HG03558 (cell line): ENCODE measurements around the gene RSL1D1.
"Not testable (repeated sequence)": the region's sequence is repeated elsewhere in the genome, so short reads cannot be mapped to it uniquely, and the experiment has no call there.

Experiments
- ATAC-seq: cut with Tn5 transposase; IDR thresholded peaks from one replicate; pipeline ENCODE4 v1.9.1; 2021; ENCODE audit warnings: moderate number of reproducible peaks; ENCODE audit not compliant: unreplicated experiment; ENCODE audit errors: extremely low read depth

The RSL1D1 gene

GRCh38 chr16:11848842-11849241, 2.5 kb downstream of the RSL1D1 start:
- ATAC-seq = no peak

GRCh38 chr16:11844499-11844898, 6.8 kb downstream of the RSL1D1 start:
- ATAC-seq = no peak

GRCh38 chr16:11843861-11844260, 7.5 kb downstream of the RSL1D1 start:
- no peak for ATAC-seq

- ATAC-seq = no peak
Observed at GRCh38 chr16:11843206-11843605, 8.1 kb downstream of the RSL1D1 start.

GRCh38 chr16:11841026-11841425, 10.3 kb downstream of the RSL1D1 start:
- ATAC-seq = no peak

GRCh38 chr16:11836650-11837244, 14.6 kb downstream of the RSL1D1 start:
- no peak for ATAC-seq

- ATAC-seq = no peak
Observed at GRCh38 chr16:11835891-11836649, 15.3 kb downstream of the RSL1D1 start.

GRCh38 chr16:11835309-11835708, 16.0 kb downstream of the RSL1D1 start:
- ATAC-seq = no peak

GRCh38 chr16:11833951-11834695, 17.2 kb downstream of the RSL1D1 start:
- ATAC-seq = no peak

GRCh38 chr16:11828696-11829095, 22.6 kb downstream of the RSL1D1 start:
- ATAC-seq = no peak

- not testable (repeated sequence) for ATAC-seq
Observed at GRCh38 chr16:11825520-11826165, 25.7 kb downstream of the RSL1D1 start.

- no peak for ATAC-seq
Observed at GRCh38 chr16:11824362-11824761, 27.0 kb downstream of the RSL1D1 start.

- ATAC-seq = not testable (repeated sequence)
Observed at GRCh38 chr16:11823645-11824044, 27.7 kb downstream of the RSL1D1 start.

- no peak for ATAC-seq
Observed at GRCh38 chr16:11819798-11820197, 31.5 kb downstream of the RSL1D1 start.

GRCh38 chr16:11818970-11819369, 32.4 kb downstream of the RSL1D1 start:
- not testable (repeated sequence) for ATAC-seq

GRCh38 chr16:11816123-11816522, 35.2 kb downstream of the RSL1D1 start:
- no peak for ATAC-seq

- ATAC-seq = not testable (repeated sequence)
Observed at GRCh38 chr16:11814800-11815199, 36.5 kb downstream of the RSL1D1 start.

- no peak for ATAC-seq
Observed at GRCh38 chr16:11806721-11807120, 44.6 kb downstream of the RSL1D1 start.

GRCh38 chr16:11805556-11805955, 45.8 kb downstream of the RSL1D1 start:
- ATAC-seq = no peak

- ATAC-seq = no peak
Observed at GRCh38 chr16:11801481-11802021, 49.8 kb downstream of the RSL1D1 start.

- ATAC-seq = no peak
Observed at GRCh38 chr16:11800382-11800718, 51.0 kb downstream of the RSL1D1 start.
